ENCODE results near the gene TRIM52. TPM values are rescaled to one million over a fixed set of nuclear protein-coding genes. Genes with fewer than 3 reads are reported as not detected.

The TRIM52 gene
- total and polyA plus RNA-seq, 9 of the 15 experiments (the other 6 are each of a cell fraction or from before 2014, with no cell fraction given): 3.3 to 21.9 (median 13.5) TPM

GRCh38 chr5:181241393-181241975 lies 19.5 kb downstream of the TRIM52 start (continued):
- TF ChIP-seq STAG1 (CRISPR knock-in tag; IDR thresholded peaks at IDR 0.05; ENCODE audit: borderline replicate concordance) (no peak), CHD7 (IDR thresholded peaks at IDR 0.05; ENCODE audit: low read depth, low read length) (no peak), POLR2A (conservative IDR thresholded peaks at IDR 0.05) (0 out of 2 replicates have a peak, but pooled peaks have one; percentile 6), NCOA1 (IDR thresholded peaks at IDR 0.05; ENCODE audit: low read depth) (no peak), ATF1 (CRISPR knock-in tag; IDR thresholded peaks at IDR 0.05) (no peak), ATF1 (tag; IDR thresholded peaks at IDR 0.05) (0 out of 2 replicates have a peak, but pooled peaks have one; percentile 11), SMARCA4 (IDR thresholded peaks at IDR 0.05) (peak; percentile 16; the same call in 1 of the 2 replicates), MNT (conservative IDR thresholded peaks at IDR 0.05) (peak in 1 of 2 experiments; percentile 57; a peak in 1 of 4 replicates), ATF4 (CRISPR knock-in tag; IDR thresholded peaks at IDR 0.05) (peak; percentile 36; the same call in 1 of the 2 replicates), U2AF1 (optimal IDR thresholded peaks at IDR 0.05; ENCODE audit: low read depth, low read length) (no peak), USF2 (CRISPR knock-in tag; IDR thresholded peaks at IDR 0.05) (no peak), MAFK (IDR thresholded peaks at IDR 0.05; ENCODE audit: low read length) (no peak), NBN (IDR thresholded peaks at IDR 0.05; ENCODE audit: low read depth) (no peak), ZNF764 (CRISPR knock-in tag; IDR thresholded peaks at IDR 0.05; ENCODE audit: low read depth) (no peak), PURB (CRISPR knock-in tag; IDR thresholded peaks at IDR 0.05; ENCODE audit: low read depth) (no peak)
